GM19463 (cell line): ENCODE measurements around the gene CAPN14.

ENCODE experiments used
- ATAC-seq: cut with Tn5 transposase; IDR thresholded peaks from one replicate; pipeline ENCODE4 v1.9.1; 2021; ENCODE audit warnings: mild to moderate bottlenecking, moderate library complexity; ENCODE audit not compliant: unreplicated experiment

CAPN14 gene

DNA sequence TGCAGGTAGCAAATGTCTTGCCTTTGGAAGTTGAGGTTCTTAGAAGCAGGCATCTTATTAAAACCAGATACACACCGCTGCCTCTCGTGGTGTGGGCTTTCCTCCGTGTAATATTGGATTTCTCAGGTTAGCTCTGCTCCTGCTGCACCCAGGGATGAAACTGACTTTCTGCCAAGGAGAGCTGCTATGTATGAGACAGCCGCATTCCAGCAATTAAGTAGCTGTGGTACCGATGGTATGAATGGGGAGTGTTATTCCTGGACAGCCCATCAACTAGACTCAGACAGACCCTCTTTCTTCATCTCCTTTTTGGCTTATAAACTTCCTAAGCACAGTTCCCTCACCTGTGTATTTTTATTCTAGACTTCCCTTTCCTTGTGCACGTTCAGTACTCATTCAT is 9.8 kb upstream of the CAPN14 start:
- ATAC-seq, result no peak

- ATAC-seq, result no peak
Observed at GRCh38 chr2:31226266-31226665, 9.0 kb upstream of the CAPN14 start.

- no peak for ATAC-seq
Observed at GRCh38 chr2:31223749-31224148, 6.4 kb upstream of the CAPN14 start.

- no peak for ATAC-seq
Observed at GRCh38 chr2:31223026-31223425, 5.7 kb upstream of the CAPN14 start.

DNA sequence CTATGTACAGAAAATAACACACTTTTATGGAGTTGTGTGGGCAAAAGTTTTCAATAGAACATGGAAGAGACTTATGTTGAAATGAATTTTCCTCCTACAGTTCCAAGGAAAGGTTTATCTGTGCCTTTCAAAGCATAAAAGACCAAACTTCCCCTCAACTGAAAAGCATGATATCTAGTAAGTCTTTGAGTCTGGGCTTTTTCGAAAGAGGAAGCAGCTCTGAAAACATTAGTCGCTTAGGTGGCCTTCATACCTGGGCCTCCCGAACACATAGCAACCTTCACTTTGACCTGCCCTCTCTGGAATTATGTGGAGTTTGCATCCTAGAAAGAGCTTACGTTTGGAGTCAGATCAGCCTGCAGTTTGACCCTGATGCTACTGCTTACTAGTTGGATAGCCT is 4.8 kb upstream of the CAPN14 start:
- ATAC-seq, result no peak

DNA sequence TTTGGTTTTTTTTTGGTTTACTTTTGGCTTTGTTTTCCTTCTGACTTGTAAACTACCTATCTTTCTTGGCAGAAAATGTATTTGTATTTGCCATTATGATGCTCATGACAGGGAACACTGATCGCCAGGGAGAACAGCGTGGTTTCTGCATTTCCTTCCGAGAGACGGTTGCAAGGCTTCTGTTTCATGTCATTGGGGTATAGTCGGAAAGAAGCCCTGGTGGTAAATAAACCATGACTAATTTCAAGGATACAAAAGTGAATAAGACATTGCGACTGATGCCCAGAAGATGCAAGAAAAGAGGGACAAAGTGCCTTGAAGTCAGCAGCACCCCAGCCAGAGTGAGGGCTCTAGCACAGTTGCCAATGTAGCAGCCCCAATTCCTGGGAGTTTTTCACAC is 4.2 kb upstream of the CAPN14 start:
- no peak for ATAC-seq

GRCh38 chr2:31219131-31219969 is 2.0 kb upstream of the CAPN14 start:
- ATAC-seq, result peak; percentile 62

DNA sequence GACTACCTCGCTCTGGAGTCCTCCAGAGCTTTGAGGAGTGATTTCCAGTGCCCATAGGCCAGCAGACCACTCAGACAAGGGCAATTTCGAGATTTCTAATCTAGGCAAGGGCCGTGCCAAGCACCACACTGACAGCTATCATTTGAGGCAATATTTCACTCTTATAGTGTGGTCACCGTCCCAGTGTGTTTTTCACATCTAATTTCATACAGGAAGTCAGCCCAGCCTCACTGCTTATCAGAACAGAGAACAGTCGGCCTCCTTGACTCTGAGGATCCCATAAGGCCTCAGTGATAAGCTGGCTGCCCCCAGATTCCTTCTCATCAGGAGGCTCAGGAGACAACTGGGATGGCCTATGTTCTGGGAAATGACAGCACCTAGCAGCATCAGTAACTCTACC is 581 bp downstream of the CAPN14 start:
- peak; percentile 49 for ATAC-seq

GRCh38 chr2:31214444-31214915 is 2.8 kb downstream of the CAPN14 start:
- no peak for ATAC-seq

- ATAC-seq, result no peak
Observed at GRCh38 chr2:31213601-31214443, 3.5 kb downstream of the CAPN14 start.

GRCh38 chr2:31212659-31213600 is 4.4 kb downstream of the CAPN14 start:
- no peak for ATAC-seq

- no peak for ATAC-seq
Observed at GRCh38 chr2:31208240-31208639, 9.1 kb downstream of the CAPN14 start.

- no peak for ATAC-seq
Observed at GRCh38 chr2:31207790-31208189, 9.5 kb downstream of the CAPN14 start.

DNA sequence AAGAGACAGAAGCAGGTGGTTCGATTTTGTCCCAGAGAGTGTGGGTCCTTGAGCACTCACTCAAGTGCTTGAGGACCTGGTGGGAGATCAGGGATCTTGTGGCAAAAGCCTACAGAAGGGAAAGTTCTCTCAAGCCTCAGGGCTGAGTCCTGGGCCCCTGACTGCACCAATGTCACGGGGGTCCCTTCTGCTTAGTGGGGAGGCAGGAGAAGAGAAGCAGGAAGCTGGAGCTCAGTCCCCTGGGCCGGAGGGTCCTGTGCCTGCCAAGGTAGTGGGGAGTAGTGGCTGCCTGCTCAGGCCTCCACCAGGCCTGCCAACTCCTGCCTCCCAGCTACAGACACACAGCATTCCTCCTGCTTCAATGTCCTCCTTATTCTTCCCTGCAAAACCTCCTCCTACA is 11.7 kb downstream of the CAPN14 start:
- ATAC-seq, result no peak

DNA sequence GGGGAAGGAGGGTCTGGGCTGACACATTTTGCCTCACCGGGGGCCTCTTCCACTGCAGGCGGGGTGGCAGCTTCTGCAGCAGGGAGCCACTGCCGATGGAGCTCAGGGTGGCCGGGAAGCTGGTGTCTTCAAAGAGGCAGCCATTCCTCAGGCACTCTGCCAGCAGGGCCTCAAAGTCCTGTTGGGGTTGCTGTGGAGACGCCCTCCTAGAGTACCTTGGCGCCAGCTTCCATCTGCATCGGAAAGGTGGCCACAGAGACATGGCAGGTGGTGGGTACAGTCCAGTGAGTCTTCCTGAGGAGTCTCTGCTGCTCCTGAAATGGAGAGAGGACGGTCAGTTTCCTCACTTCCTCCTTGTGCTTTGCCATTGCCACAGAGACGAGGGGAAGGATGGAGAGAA is 12.1 kb downstream of the CAPN14 start:
- no peak for ATAC-seq

DNA sequence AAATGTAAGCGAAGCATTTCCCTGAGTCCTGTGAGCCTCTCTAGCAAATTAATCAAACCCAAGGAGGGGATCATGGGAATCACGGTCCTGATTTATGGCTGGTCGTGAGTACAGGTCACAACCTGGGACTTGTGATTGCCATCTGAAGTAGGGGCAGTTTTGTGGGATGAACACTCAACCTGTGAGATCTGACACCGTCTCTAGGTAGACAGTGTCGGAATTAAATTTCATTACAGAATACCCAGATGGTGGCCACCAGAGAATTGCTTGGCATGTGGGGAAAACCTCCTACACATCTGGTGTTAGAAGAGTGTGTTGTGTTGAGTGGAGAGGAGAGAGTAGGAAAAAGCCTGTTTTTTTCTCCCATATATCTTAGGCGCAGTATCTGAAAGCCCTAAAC is 12.5 kb downstream of the CAPN14 start:
- no peak for ATAC-seq

DNA sequence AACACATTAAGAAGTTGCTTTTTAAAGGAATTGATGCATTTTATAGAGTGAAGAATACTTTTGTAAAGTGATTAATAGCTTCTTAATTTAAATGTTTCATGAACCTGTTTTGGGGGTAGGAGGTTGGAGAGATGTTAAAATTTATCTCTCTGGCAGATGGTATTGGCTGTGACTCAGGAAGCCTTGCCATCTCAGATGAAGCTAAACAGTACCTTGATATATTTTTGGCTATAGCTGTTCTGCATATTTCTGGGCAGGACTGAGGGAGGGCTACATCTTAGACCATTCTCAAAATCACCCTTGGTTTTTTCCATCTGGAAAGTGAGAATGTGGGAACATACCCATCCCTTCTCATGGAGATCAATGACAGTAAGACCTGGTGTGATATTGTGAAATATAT is 13.4 kb downstream of the CAPN14 start:
- ATAC-seq, result no peak

DNA sequence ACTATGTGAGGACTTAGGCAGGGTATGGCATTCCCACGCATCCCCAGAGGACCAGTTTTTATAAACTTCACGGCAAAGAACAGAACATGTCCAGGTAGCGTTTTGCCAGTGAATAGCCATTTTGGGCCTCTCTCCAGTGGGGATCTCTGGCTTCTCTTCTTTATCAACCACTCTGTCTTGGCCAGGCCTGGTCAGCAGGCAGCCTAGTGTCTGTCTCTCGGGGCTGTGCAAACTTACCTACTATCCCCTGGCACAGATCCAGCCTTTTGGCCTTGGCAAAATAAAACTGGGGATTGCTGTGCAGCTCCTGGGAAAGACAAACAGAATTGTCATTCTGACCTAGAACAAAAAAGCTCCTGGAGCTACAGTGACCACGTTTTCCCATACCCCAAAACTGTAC is 14.5 kb downstream of the CAPN14 start:
- ATAC-seq, result no peak

DNA sequence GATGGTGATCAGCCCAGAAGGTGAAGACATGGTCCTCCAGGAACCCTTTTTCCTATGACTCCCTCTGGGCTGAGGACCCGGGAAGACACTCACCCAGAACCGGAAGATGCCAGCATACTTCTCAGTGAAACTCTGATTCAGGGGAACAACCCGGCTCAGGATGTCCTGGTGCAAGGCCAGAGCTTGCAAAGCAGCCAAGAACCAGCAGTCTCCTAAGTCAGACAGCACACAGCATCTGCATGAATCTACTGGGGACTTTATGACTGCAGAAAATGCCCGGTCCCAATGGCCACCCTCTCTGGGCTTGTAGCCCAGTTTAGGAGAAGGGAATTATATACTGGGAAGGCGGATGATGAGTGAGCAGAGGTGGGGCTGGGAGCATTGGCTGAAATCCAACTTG is 15.3 kb downstream of the CAPN14 start:
- no peak for ATAC-seq

DNA sequence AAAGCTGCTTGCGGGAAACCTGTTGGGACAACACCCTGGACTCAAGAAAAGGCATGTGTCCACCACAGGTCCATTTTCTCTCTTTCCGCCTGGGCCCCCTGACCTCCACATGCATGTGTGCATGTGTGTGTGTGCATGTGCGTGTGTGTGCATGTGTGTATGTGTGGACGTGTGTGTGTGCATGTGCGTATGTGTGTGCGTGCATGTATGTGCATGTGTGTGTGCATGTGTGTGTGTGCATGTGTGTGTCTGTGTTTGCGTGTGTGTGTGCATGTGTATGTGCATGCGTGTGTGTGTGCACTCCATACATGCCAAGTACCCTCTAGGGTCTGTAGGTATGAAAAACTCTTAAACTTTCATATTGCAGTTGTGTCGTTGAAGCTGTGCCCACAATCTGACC is 16.3 kb downstream of the CAPN14 start:
- ATAC-seq, result no peak

DNA sequence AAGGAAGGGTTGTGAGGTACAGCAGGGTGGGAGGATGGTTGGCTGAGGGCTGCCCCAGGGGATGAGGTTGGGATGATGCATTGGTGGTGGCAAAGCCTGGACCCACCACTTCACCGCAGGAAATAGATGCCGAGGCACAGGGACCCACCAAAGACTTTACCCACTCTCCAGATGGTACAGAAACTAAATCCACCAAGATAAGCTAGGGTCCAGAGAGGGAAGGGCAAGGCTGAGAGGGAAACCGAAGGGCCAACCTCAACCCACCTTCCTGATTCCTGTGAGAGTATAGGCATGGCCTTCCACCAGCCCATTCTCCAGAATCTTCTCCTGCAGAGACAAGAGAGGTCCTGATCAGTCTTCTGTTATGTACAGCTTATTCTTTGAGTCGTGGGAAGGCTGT is 18.1 kb downstream of the CAPN14 start:
- no peak for ATAC-seq
